NT2/D1 (cell line): ENCODE data around the gene CCT6A.

Source experiments
- YY1 ChIP-seq: IDR thresholded peaks from 2 replicates; pipeline ENCODE4 v1.6.1; 2011; ENCODE audit not compliant: insufficient read length, insufficient read depth
- ZNF274 ChIP-seq: IDR thresholded peaks from 2 replicates; pipeline ENCODE4 v1.6.1; 2011; ENCODE audit warnings: mild to moderate bottlenecking, low read depth, low read length

DNA sequence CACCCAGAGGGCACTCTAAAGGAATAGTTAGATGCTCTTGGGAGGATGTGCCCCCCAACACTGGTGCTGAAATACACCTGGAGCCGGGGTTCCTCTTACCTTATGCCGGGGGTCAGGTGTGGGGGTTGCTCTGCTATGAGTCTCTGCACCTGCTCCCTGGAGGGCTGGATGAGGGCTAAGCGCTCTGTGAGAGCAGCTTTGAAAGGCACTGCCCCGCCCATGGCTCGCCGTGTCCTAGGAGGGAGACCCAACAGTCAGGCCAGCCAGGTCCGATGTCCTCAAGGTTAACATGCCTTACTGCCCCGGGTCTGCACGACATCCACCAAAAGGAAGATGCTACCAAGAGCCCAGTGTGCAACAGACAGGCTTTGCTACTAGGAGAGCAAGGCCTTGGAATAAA, 32.1 kb upstream of the CCT6A start:
- TF ChIP-seq YY1, result no peak
- TF ChIP-seq ZNF274, result no peak
